ENCODE measurements around the gene DPP6.

DPP6 gene

DNA sequence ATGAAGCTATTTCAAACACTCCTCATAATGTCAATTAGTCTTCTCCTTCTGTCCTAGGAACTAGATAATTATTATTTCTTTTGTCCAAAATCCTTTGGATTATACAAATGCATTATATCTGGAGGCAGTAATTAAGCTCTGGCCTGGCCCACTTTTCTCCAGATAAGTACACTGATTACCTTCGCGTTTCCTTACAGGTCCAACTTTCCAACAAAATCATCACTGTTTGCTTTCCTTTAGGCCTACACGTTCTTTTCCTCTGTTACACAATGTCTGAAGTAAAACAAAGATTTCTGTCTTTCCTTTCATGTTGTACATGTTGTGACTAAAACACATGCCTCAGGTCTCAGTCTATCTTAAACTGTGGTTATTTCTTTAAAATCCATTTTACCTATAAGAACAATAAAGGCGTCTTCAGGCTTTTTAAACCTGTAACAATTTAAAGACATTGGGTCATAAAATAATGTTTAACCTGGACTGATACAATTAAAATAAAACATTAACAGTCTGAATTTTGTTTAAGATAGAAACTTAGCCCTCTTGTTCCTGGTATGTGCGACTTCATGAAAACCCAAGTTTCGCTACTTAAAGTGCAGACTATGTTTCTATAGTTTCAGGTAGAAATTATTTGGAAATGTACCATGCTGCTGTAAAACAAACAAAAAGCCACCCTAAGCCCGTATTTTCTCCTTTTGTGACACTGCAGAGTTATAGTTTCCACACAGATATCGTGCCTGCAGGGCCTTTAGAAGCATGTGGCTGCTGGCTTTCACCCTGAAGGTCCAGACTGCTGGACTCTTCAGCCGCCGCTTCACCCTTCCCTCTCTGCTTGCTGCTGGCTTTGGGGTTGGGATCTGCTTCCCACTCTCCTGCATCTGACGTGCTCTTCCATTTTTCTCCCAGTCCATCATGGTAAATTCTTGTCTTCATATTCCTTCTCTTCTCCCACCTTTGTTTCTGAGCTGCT is 381.7 kb downstream of the DPP6 start:
- no peaks in the 10 kb centered on the region for H3K4me1 ChIP-seq (ENCODE audit: control insufficient read depth in 1 of 2, insufficient read depth in 2 of 2, low read length in 2 of 2)
- peaks cover 5 to 7% of the 10 kb centered on the region in 2 donors for H3K9me3 ChIP-seq (ENCODE audit: control insufficient read depth in 1 of 2, low read length in 2 of 2)
- H3K4me3 ChIP-seq (ENCODE audit: low read depth in 1 of 2, low read length in 2 of 2) = no peak overlapping the region
- no peak overlapping the region for H3K27ac ChIP-seq (ENCODE audit: low read depth, low read length)
- H3K9ac ChIP-seq (ENCODE audit: low read depth in 1 of 2, low read length in 2 of 2) = no peak overlapping the region
- H3K36me3 ChIP-seq (ENCODE audit: control insufficient read depth in 1 of 2, insufficient read depth in 2 of 2, low read length in 2 of 2) = no peaks in the 10 kb centered on the region
- no peaks in the 10 kb centered on the region for H3K27me3 ChIP-seq (ENCODE audit: control insufficient read depth in 1 of 2, insufficient read depth in 2 of 2, low read length in 2 of 2)

DNA sequence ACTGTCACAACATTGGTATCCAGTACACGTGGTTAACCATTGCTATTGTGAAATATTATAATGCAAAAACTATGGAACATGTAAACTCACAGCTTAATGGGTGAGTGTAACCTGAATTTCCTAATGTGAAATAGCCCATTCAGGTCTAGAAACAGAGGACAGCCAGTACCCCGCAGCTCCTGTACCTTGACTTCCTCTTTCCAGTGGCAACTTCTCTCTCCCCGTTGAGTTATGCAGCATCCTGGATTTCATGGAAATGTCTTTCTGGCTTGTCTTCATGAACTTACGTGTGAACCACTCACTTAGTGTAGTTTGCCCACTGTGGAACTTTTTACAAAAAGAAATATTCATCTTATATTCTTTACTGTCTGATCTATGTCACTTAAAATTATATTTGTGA is 384.4 kb downstream of the DPP6 start:
- H3K27ac ChIP-seq (ENCODE audit: low read depth, low read length) = no peak overlapping the region
- H3K27me3 ChIP-seq (ENCODE audit: control insufficient read depth in 1 of 2, insufficient read depth in 2 of 2, low read length in 2 of 2) = no peaks in the 10 kb centered on the region
- H3K9ac ChIP-seq (ENCODE audit: low read depth in 1 of 2, low read length in 2 of 2) = no peak overlapping the region
- H3K9me3 ChIP-seq (ENCODE audit: control insufficient read depth in 1 of 2, low read length in 2 of 2) = peaks cover 0 to 3% of the 10 kb centered on the region in 2 donors
- no peaks in the 10 kb centered on the region for H3K4me1 ChIP-seq (ENCODE audit: control insufficient read depth in 1 of 2, insufficient read depth in 2 of 2, low read length in 2 of 2)
- H3K36me3 ChIP-seq (ENCODE audit: control insufficient read depth in 1 of 2, insufficient read depth in 2 of 2, low read length in 2 of 2) = no peaks in the 10 kb centered on the region
- H3K4me3 ChIP-seq (ENCODE audit: low read depth in 1 of 2, low read length in 2 of 2) = no peak overlapping the region

DNA sequence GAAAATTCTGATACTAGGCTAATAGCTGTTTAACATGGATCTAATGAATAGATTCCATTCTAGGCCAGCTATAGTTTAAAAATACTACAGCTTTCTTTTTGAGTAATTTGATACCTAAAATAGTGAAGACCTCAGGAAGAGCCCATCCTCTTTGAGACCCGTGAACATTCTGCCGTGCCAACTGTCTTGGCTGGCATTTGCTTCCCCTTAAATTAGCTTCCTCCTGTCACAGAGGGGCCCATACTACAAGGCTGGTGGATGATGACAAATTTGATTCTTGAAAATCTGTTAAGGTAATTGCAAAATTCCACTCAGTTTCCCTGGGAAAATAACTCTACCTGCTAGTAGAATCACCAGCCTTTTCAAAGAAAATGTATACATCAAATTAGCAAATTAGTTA is 385.0 kb downstream of the DPP6 start:
- H3K9me3 ChIP-seq (ENCODE audit: control insufficient read depth in 1 of 2, low read length in 2 of 2) = peaks cover under 1 to 3% of the 10 kb centered on the region in 2 donors
- H3K27ac ChIP-seq (ENCODE audit: low read depth, low read length) = no peak overlapping the region
- no peak overlapping the region for H3K4me3 ChIP-seq (ENCODE audit: low read depth in 1 of 2, low read length in 2 of 2)
- no peaks in the 10 kb centered on the region for H3K27me3 ChIP-seq (ENCODE audit: control insufficient read depth in 1 of 2, insufficient read depth in 2 of 2, low read length in 2 of 2)
- H3K36me3 ChIP-seq (ENCODE audit: control insufficient read depth in 1 of 2, insufficient read depth in 2 of 2, low read length in 2 of 2) = no peaks in the 10 kb centered on the region
- H3K9ac ChIP-seq (ENCODE audit: low read depth in 1 of 2, low read length in 2 of 2) = no peak overlapping the region
- H3K4me1 ChIP-seq (ENCODE audit: control insufficient read depth in 1 of 2, insufficient read depth in 2 of 2, low read length in 2 of 2) = no peaks in the 10 kb centered on the region

DNA sequence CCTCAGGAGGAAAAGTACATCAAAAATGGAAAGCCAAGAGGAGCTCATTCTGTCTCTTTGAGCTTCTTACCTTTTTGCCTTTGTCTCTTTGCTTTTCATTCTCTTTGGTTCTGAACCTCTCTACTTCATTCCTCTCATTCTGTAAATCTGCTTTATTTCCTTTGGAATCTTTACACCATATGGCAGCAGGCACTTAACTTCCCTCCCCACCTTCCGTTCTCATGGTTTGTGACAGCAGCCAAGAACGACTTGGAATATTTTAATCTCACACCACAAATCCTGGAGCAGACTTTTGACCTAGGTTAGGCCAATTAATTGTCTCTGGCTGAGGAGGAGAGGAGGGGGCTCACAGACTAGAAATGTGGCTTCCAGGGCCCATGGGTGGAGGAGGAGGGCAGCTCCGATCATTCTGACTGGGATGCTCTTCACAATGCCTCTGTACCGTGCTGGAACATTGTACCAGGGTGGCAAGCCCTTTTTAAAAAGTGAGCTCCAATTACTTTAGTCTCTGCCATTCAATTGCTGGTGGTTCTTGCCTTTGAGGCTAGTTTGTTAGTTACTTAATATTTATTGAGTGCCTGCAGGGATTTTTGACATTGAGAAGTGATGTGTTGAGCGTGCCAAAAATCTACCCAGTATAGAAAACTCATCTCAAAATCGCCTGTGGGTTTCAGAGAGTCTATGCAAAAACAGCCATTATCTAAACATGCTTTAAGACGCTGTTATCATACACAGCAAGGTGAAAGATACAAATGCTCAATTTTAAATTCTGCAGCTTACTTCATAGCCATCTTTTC is 386.6 kb downstream of the DPP6 start:
- Histone ChIP-seq H3K4me1 (ENCODE audit: control insufficient read depth in 1 of 2, insufficient read depth in 2 of 2, low read length in 2 of 2) (no peaks in the 10 kb centered on the region), H3K27me3 (ENCODE audit: control insufficient read depth in 1 of 2, insufficient read depth in 2 of 2, low read length in 2 of 2) (no peaks in the 10 kb centered on the region), H3K36me3 (ENCODE audit: control insufficient read depth in 1 of 2, insufficient read depth in 2 of 2, low read length in 2 of 2) (no peaks in the 10 kb centered on the region), H3K9ac (ENCODE audit: low read depth in 1 of 2, low read length in 2 of 2) (no peak overlapping the region), H3K9me3 (ENCODE audit: control insufficient read depth in 1 of 2, low read length in 2 of 2) (peaks cover 3 to 8% of the 10 kb centered on the region in 2 donors), H3K27ac (ENCODE audit: low read depth, low read length) (no peak overlapping the region), H3K4me3 (ENCODE audit: low read depth in 1 of 2, low read length in 2 of 2) (no peak overlapping the region)

DNA sequence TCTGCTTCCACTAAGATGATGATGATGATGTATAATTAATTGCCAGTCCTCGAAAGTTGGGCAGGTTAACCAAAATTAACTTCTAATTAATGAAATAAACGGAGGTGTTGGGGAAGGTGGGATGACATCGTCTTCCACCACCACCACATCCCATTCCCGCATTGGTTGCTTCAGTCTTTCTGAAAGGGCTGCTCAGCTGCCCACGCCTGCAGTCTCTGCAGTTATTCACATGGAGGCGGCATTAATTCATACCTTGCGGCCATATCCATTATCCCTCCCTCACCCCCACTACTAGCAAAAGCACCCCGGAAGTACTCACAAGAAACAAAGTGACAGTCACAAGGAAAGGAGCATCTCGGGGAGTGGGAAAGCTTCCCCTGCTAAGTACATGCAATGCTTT is 387.9 kb downstream of the DPP6 start:
- H3K27ac ChIP-seq (ENCODE audit: low read depth, low read length) = no peak overlapping the region
- H3K4me1 ChIP-seq (ENCODE audit: control insufficient read depth in 1 of 2, insufficient read depth in 2 of 2, low read length in 2 of 2) = no peaks in the 10 kb centered on the region
- H3K9ac ChIP-seq (ENCODE audit: low read depth in 1 of 2, low read length in 2 of 2) = no peak overlapping the region
- H3K36me3 ChIP-seq (ENCODE audit: control insufficient read depth in 1 of 2, insufficient read depth in 2 of 2, low read length in 2 of 2) = no peaks in the 10 kb centered on the region
- peaks cover 3 to 8% of the 10 kb centered on the region in 2 donors for H3K9me3 ChIP-seq (ENCODE audit: control insufficient read depth in 1 of 2, low read length in 2 of 2)
- no peak overlapping the region for H3K4me3 ChIP-seq (ENCODE audit: low read depth in 1 of 2, low read length in 2 of 2)
- H3K27me3 ChIP-seq (ENCODE audit: control insufficient read depth in 1 of 2, insufficient read depth in 2 of 2, low read length in 2 of 2) = no peaks in the 10 kb centered on the region

DNA sequence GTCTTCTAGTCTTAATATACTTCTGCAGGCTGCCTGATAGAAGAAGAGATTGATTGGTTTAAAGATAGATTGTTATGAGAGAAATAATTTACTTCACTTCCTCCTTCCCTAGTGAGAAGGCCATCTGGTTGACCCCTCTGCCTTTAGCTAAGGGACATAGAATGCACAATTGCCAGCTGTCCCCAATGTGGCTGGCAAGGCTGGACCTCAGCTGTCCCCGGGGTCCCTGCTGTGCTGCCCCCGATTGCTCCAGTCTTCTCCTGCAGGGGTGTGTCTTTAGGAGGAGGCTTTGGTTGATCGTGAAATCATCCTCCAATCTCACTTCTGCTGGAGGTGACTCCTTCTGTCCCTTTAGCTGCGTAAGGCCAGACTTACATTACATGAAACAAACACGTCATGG is 388.5 kb downstream of the DPP6 start:
- Histone ChIP-seq H3K9me3 (ENCODE audit: control insufficient read depth in 1 of 2, low read length in 2 of 2) (peaks cover 3 to 8% of the 10 kb centered on the region in 2 donors), H3K4me3 (ENCODE audit: low read depth in 1 of 2, low read length in 2 of 2) (no peak overlapping the region), H3K4me1 (ENCODE audit: control insufficient read depth in 1 of 2, insufficient read depth in 2 of 2, low read length in 2 of 2) (no peaks in the 10 kb centered on the region), H3K9ac (ENCODE audit: low read depth in 1 of 2, low read length in 2 of 2) (no peak overlapping the region), H3K36me3 (ENCODE audit: control insufficient read depth in 1 of 2, insufficient read depth in 2 of 2, low read length in 2 of 2) (no peaks in the 10 kb centered on the region), H3K27me3 (ENCODE audit: control insufficient read depth in 1 of 2, insufficient read depth in 2 of 2, low read length in 2 of 2) (no peaks in the 10 kb centered on the region), H3K27ac (ENCODE audit: low read depth, low read length) (no peak overlapping the region)

DNA sequence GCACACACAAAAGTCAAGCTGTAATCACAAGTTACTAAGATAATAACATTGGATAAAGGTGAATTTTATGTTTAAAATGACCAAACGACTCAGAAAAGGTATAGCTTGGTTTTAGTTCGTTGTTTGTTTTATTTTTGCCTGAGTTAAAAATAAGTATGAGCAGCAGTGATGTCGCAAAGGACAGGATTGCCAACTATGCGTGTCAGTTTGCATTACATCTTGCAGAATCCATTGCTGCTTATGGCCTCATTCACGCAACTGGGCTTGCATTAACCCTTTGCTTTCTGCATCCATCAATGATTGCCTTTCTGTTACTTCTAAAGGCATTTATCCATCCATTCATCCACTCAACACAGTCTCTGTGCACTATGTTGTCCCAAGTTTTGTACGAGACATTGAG is 389.6 kb downstream of the DPP6 start:
- no peaks in the 10 kb centered on the region for H3K4me1 ChIP-seq (ENCODE audit: control insufficient read depth in 1 of 2, insufficient read depth in 2 of 2, low read length in 2 of 2)
- H3K27me3 ChIP-seq (ENCODE audit: control insufficient read depth in 1 of 2, insufficient read depth in 2 of 2, low read length in 2 of 2) = no peaks in the 10 kb centered on the region
- no peak overlapping the region for H3K27ac ChIP-seq (ENCODE audit: low read depth, low read length)
- H3K9me3 ChIP-seq (ENCODE audit: control insufficient read depth in 1 of 2, low read length in 2 of 2) = peaks cover 6 to 16% of the 10 kb centered on the region in 2 donors
- no peaks in the 10 kb centered on the region for H3K36me3 ChIP-seq (ENCODE audit: control insufficient read depth in 1 of 2, insufficient read depth in 2 of 2, low read length in 2 of 2)
- H3K9ac ChIP-seq (ENCODE audit: low read depth in 1 of 2, low read length in 2 of 2) = no peak overlapping the region
- H3K4me3 ChIP-seq (ENCODE audit: low read depth in 1 of 2, low read length in 2 of 2) = no peak overlapping the region

DNA sequence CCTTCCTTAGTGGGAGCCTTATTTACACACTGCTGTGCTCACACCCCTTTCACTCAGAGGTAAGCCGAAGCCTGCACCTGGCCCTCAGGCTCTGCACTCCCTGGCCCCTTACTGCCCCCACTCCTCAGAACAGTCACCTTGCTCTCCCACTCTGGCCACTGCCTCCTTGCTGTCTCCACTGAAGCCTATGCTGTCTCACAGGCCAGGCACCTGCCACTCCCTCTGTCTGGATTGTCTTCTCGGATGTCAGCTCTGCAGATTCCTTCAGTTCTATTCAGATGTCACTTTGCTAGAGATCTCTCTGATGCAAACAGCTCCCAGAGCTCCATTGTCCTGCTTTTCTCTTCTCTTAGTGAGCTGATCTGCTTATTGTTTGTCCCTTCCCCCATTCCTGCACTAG is 390.7 kb downstream of the DPP6 start:
- Histone ChIP-seq H3K4me3 (ENCODE audit: low read depth in 1 of 2, low read length in 2 of 2) (no peak overlapping the region), H3K27me3 (ENCODE audit: control insufficient read depth in 1 of 2, insufficient read depth in 2 of 2, low read length in 2 of 2) (no peaks in the 10 kb centered on the region)

DNA sequence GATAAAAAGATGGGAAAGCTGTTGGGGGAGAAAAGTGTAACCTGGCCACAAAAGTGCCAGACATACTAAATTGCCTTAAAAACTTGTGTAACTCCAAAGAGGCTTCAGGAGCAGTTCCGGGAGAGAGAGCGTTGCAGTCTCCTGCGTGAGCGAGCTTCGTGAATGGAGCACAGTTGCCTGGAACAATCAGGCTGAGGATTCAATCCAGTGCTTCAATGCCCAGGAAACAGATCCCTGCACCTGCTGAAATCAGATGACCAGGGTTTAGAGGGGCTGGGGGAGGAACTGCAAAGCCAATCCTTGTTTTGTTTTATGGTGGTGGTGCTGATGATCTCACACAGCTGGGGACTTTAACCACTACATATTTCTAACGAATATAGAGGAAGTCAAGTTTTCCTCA is 398.3 kb downstream of the DPP6 start:
- H3K36me3 ChIP-seq (ENCODE audit: control insufficient read depth in 1 of 2, insufficient read depth in 2 of 2, low read length in 2 of 2) = no peaks in the 10 kb centered on the region

More for the DNA sequence above, 390.7 kb downstream of the DPP6 start:
- H3K36me3 ChIP-seq (ENCODE audit: control insufficient read depth in 1 of 2, insufficient read depth in 2 of 2, low read length in 2 of 2) = no peaks in the 10 kb centered on the region
- no peak overlapping the region for H3K27ac ChIP-seq (ENCODE audit: low read depth, low read length)
- H3K4me1 ChIP-seq (ENCODE audit: control insufficient read depth in 1 of 2, insufficient read depth in 2 of 2, low read length in 2 of 2) = no peaks in the 10 kb centered on the region
- peaks cover 8 to 20% of the 10 kb centered on the region in 2 donors for H3K9me3 ChIP-seq (ENCODE audit: control insufficient read depth in 1 of 2, low read length in 2 of 2)
- H3K9ac ChIP-seq (ENCODE audit: low read depth in 1 of 2, low read length in 2 of 2) = no peak overlapping the region

More for the DNA sequence above, 398.3 kb downstream of the DPP6 start:
- Histone ChIP-seq H3K4me1 (ENCODE audit: control insufficient read depth in 1 of 2, insufficient read depth in 2 of 2, low read length in 2 of 2) (no peaks in the 10 kb centered on the region), H3K9ac (ENCODE audit: low read depth in 1 of 2, low read length in 2 of 2) (no peak overlapping the region), H3K9me3 (ENCODE audit: control insufficient read depth in 1 of 2, low read length in 2 of 2) (peaks cover 19 to 35% of the 10 kb centered on the region in 2 donors), H3K27ac (ENCODE audit: low read depth, low read length) (no peak overlapping the region), H3K27me3 (ENCODE audit: control insufficient read depth in 1 of 2, insufficient read depth in 2 of 2, low read length in 2 of 2) (no peaks in the 10 kb centered on the region), H3K4me3 (ENCODE audit: low read depth in 1 of 2, low read length in 2 of 2) (no peak overlapping the region)
